Left lobe of liver (tissue), 2 donors: ENCODE results near the gene PITPNB. TPM values are rescaled to one million over a fixed set of nuclear protein-coding genes. Genes with fewer than 3 reads are reported as not detected.
A peak's percentile ranks its signal among the peaks of the same experiment; 100 is the strongest.

Source experiments
- ATAC-seq: fragments of 200-7000 bp; cut with Tn5 transposase; one replicate; pipeline ENCODE4 v1.9.1; 2020; ENCODE audit warnings: mild to moderate bottlenecking, moderate library complexity
- DNase-seq: peaks from one replicate; pipeline ENCODE4 v3.0.0-alpha.2; 2020; ENCODE audit warnings: low spot score
- total RNA-seq: library from RNA; stranded (reverse); gene quantifications from one replicate; pipeline ENCODE4 v1.2.1, GENCODE V29; 2021
- donor health status: DM: no; HTN: no; CAD: no; lungs with moderate emphysema.
- donor health status: DM: no; HTN: yes; CAD: no.

PITPNB gene
- total RNA-seq, 1 donor from 2014 or later: 30.6 TPM

- DNase-seq (no peak), ATAC-seq (no peak)
Observed at GRCh38 chr22:27863556-27863955, 55.5 kb downstream of the PITPNB start.

- ATAC-seq: peak; percentile 17
- DNase-seq: no peak
Observed at GRCh38 chr22:27863001-27863400, 56.1 kb downstream of the PITPNB start.

- DNase-seq: no peak
- ATAC-seq: peak; percentile 55
Observed at GRCh38 chr22:27859336-27859735, 59.7 kb downstream of the PITPNB start.

GRCh38 chr22:27858626-27859025, 60.4 kb downstream of the PITPNB start:
- ATAC-seq: no peak
- DNase-seq: no peak

GRCh38 chr22:27857443-27857842, 61.6 kb downstream of the PITPNB start:
- ATAC-seq (no peak), DNase-seq (no peak)

GRCh38 chr22:27856386-27856785, 62.7 kb downstream of the PITPNB start:
- ATAC-seq (no peak), DNase-seq (no peak)

GRCh38 chr22:27853424-27853823, 65.6 kb downstream of the PITPNB start:
- no peak for DNase-seq
- ATAC-seq: no peak

GRCh38 chr22:27851974-27852746, 66.9 kb downstream of the PITPNB start:
- ATAC-seq: no peak
- no peak for DNase-seq

GRCh38 chr22:27850000-27850521, 69.0 kb downstream of the PITPNB start:
- DNase-seq: peak; percentile 89
- ATAC-seq: peak; percentile 94

- DNase-seq (peak; percentile 30), ATAC-seq (no peak)
Observed at GRCh38 chr22:27848005-27848404, 71.1 kb downstream of the PITPNB start.

GRCh38 chr22:27846910-27847309, 72.1 kb downstream of the PITPNB start:
- peak; percentile 31 for DNase-seq
- no peak for ATAC-seq

GRCh38 chr22:27846248-27846757, 72.8 kb downstream of the PITPNB start:
- no peak for ATAC-seq
- DNase-seq: no peak

- DNase-seq: peak; percentile 33
Observed at GRCh38 chr22:27845644-27846043, 73.4 kb downstream of the PITPNB start.

GRCh38 chr22:27844656-27845591, 74.1 kb downstream of the PITPNB start:
- ATAC-seq: no peak
- DNase-seq: peak; percentile 38

More at GRCh38 chr22:27845644-27846043, 73.4 kb downstream of the PITPNB start:
- no peak for ATAC-seq

GRCh38 chr22:27844256-27844655, 74.8 kb downstream of the PITPNB start:
- no peak for ATAC-seq
- DNase-seq: no peak

- DNase-seq (no peak), ATAC-seq (no peak)
Observed at GRCh38 chr22:27843441-27843840, 75.6 kb downstream of the PITPNB start.

- no peak for ATAC-seq
- no peak for DNase-seq
Observed at GRCh38 chr22:27842669-27843431, 76.2 kb downstream of the PITPNB start.

- ATAC-seq: no peak
Observed at GRCh38 chr22:27842201-27842600, 76.9 kb downstream of the PITPNB start.

GRCh38 chr22:27840436-27840835, 78.6 kb downstream of the PITPNB start:
- ATAC-seq (no peak), DNase-seq (no peak)

More at GRCh38 chr22:27842201-27842600, 76.9 kb downstream of the PITPNB start:
- DNase-seq: no peak

- DNase-seq (no peak), ATAC-seq (no peak)
Observed at GRCh38 chr22:27839057-27839660, 79.9 kb downstream of the PITPNB start.
